Measurements from ENCODE around the gene LIX1L. TPM values are rescaled to one million over a fixed set of nuclear protein-coding genes. Genes with fewer than 3 reads are reported as not detected.

Gene LIX1L
- total and polyA plus RNA-seq, 2 of the 13 experiments (the other 11 are each of a cell fraction or from before 2014, with no cell fraction given): 8.1 to 24.9 TPM

- TF ChIP-seq ZNF281 (CRISPR knock-in tag; IDR thresholded peaks at IDR 0.05; ENCODE audit: borderline replicate concordance) (no peak), ZNF180 (CRISPR knock-in tag; IDR thresholded peaks at IDR 0.05; ENCODE audit: borderline replicate concordance, low read depth) (no peak), ZNF891 (CRISPR knock-in tag; IDR thresholded peaks at IDR 0.05) (no peak; the same call in 1 of the 2 replicates), TOE1 (CRISPR knock-in tag; IDR thresholded peaks at IDR 0.05) (no peak; the same call in 1 of the 2 replicates), HHEX (CRISPR knock-in tag; IDR thresholded peaks at IDR 0.05) (no peak), MTF2 (CRISPR knock-in tag; IDR thresholded peaks at IDR 0.05; ENCODE audit: borderline replicate concordance) (no peak), ZNF337 (CRISPR knock-in tag; IDR thresholded peaks at IDR 0.05; ENCODE audit: borderline replicate concordance, low read depth) (no peak), KMT2B (CRISPR knock-in tag; IDR thresholded peaks at IDR 0.05) (no peak), PCBP2 (optimal IDR thresholded peaks at IDR 0.05; ENCODE audit: low read depth, low read length, poor library complexity, severe bottlenecking) (no peak), TCF7 (IDR thresholded peaks at IDR 0.05; ENCODE audit: low read depth) (no peak), ZBED4 (CRISPR knock-in tag; IDR thresholded peaks at IDR 0.05; ENCODE audit: borderline replicate concordance) (peak; percentile 99), GPN1 (CRISPR knock-in tag; IDR thresholded peaks at IDR 0.05; ENCODE audit: borderline replicate concordance) (no peak), RBM22 (optimal IDR thresholded peaks at IDR 0.05; ENCODE audit: low read length) (no peak), SIN3B (IDR thresholded peaks at IDR 0.05; ENCODE audit: low read length) (no peak), MAF1 (CRISPR knock-in tag; IDR thresholded peaks at IDR 0.05; ENCODE audit: borderline replicate concordance) (no peak), ZNF572 (CRISPR knock-in tag; IDR thresholded peaks at IDR 0.05) (no peak), ZNF280B (CRISPR knock-in tag; IDR thresholded peaks at IDR 0.05; ENCODE audit: borderline replicate concordance) (peak; percentile 46; the same call in 1 of the 2 replicates), RFX1 (IDR thresholded peaks at IDR 0.05) (no peak), DMAP1 (CRISPR knock-in tag; IDR thresholded peaks at IDR 0.05) (no peak; the same call in 1 of the 2 replicates), ZNF761 (CRISPR knock-in tag; conservative IDR thresholded peaks at IDR 0.05) (no peak), ZNF550 (CRISPR knock-in tag; IDR thresholded peaks at IDR 0.05; ENCODE audit: borderline replicate concordance) (no peak), RARA (CRISPR knock-in tag; IDR thresholded peaks at IDR 0.05) (peak; percentile 44; the same call in 1 of the 2 replicates), SAFB2 (CRISPR knock-in tag; IDR thresholded peaks at IDR 0.05; ENCODE audit: borderline replicate concordance, low read depth) (no peak; the same call in 1 of the 2 replicates)
These were observed 6.7 kb upstream of the LIX1L start, which contains the start of the genes ANKRD34A and POLR3GL (continued) for GRCh38 chr1:145964328-145965118.

All from HepG2 (cell line).